OCI-LY7 (cell line): Measurements from ENCODE around the gene ELOVL6. TPM values are rescaled to one million over a fixed set of nuclear protein-coding genes. Genes with fewer than 3 reads are reported as not detected.

Experiments used
- BruUV-seq: library from RNA; stranded (reverse); fragments of 400-500 nt; replicated peaks from 2 replicates; lab custom pipeline; 2021; lab: Mats Ljungman, UMichigan
- CTCF ChIA-PET: fragments of 300-600 bp; sonication (Branson Sonifier 250); formaldehyde crosslinking; loops from one replicate; lab custom pipeline; 2022; ENCODE audit warnings: antibody characterized with exemption; ENCODE audit not compliant: unreplicated experiment; lab: Charles Lee
- POLR2A ChIA-PET: fragments of 300-600 bp; sonication (Branson Sonifier 250); formaldehyde crosslinking; loops from one replicate; lab custom pipeline; 2022; ENCODE audit warnings: antibody characterized with exemption; lab: Charles Lee
- DNase-seq: peaks from one replicate; pipeline ENCODE4 v3.0.0-alpha.2; 2015; ENCODE audit warnings: low spot score
- H2AFZ ChIP-seq: fragments of 200-600 bp; sonication (generic), shearing (Covaris generic); 2 replicates; pipeline ENCODE4 v1.6.1; 2014; ENCODE audit warnings: mild to moderate bottlenecking, antibody characterized with exemption, low read length, moderate library complexity
- H3K27ac ChIP-seq: fragments of 200-600 bp; sonication (generic); 2 replicates; pipeline ENCODE4 v1.5.1; 2014; ENCODE audit warnings: mixed run types, low read depth, mild to moderate bottlenecking, moderate library complexity, low read length, inconsistent platforms; ENCODE audit not compliant: poor library complexity, severe bottlenecking
- H3K36me3 ChIP-seq: fragments of 200-600 bp; sonication (generic); 2 replicates; pipeline ENCODE4 v1.6.1; 2014; ENCODE audit warnings: mild to moderate bottlenecking, antibody characterized with exemption, low read length, moderate library complexity, mixed read lengths; ENCODE audit not compliant: insufficient read depth
- H3K4me1 ChIP-seq: fragments of 200-600 bp; sonication (generic); 2 replicates; pipeline ENCODE4 v1.5.1; 2014; ENCODE audit warnings: mild to moderate bottlenecking, low read length; ENCODE audit not compliant: insufficient read depth, poor library complexity, severe bottlenecking
- H3K4me2 ChIP-seq: fragments of 200-600 bp; sonication (generic); 2 replicates; pipeline ENCODE4 v1.6.1; 2014; ENCODE audit warnings: mild to moderate bottlenecking, low read length
- H3K4me3 ChIP-seq: fragments of 200-600 bp; sonication (generic); 2 replicates; pipeline ENCODE4 v1.5.1; 2014; ENCODE audit warnings: mild to moderate bottlenecking, low read depth, low read length; ENCODE audit not compliant: poor library complexity, severe bottlenecking
- H3K79me2 ChIP-seq: fragments of 200-600 bp; sonication (generic); 2 replicates; pipeline ENCODE4 v1.6.1; 2016; ENCODE audit warnings: low read depth, mild to moderate bottlenecking, low read length, moderate library complexity, mixed read lengths; ENCODE audit not compliant: insufficient read depth
- H3K9me2 ChIP-seq: fragments of 200-600 bp; sonication (generic); 2 replicates; pipeline ENCODE4 v1.6.1; 2016; ENCODE audit warnings: mild to moderate bottlenecking, low read length, mixed read lengths; ENCODE audit not compliant: insufficient read depth
- H3K9me3 ChIP-seq: fragments of 200-600 bp; sonication (generic); 2 replicates; pipeline ENCODE4 v1.6.1; 2014; ENCODE audit warnings: mild to moderate bottlenecking, mixed run types, low read length, mixed read lengths
- H4K20me1 ChIP-seq: fragments of 200-600 bp; sonication (generic); 2 replicates; pipeline ENCODE4 v1.6.1; 2014; ENCODE audit warnings: mild to moderate bottlenecking, antibody characterized with exemption, low read length, moderate library complexity, mixed read lengths; ENCODE audit not compliant: insufficient read depth
- EZH2phosphoT487 ChIP-seq: fragments of 200-600 bp; sonication (generic); IDR thresholded peaks from 2 replicates; pipeline ENCODE4 v1.6.1; 2018; ENCODE audit warnings: low read depth, borderline replicate concordance, mild to moderate bottlenecking, mixed run types, antibody characterized with exemption, low read length, moderate library complexity, mixed read lengths
- intact Hi-C: fragments of 100-400 bp; cut with micrococcal nuclease; formaldehyde crosslinking; loops from one replicate; pipeline ENCODE4 v1.10.0; 2022; ENCODE audit not compliant: unreplicated experiment
- total RNA-seq, 2 experiments: library from RNA; depleted of rRNA in 1 of 2; stranded (reverse); fragments of >200 nt in 1 of 2; shearing (Covaris generic) in 1 of 2; gene quantifications; 2 replicates each; pipeline ENCODE4 v1.2.3, GENCODE V29; 2014 to 2022
- TF ChIP-seq, protein P1 (sequence below): fragments of 200-600 bp; sonication (generic); conservative IDR thresholded peaks from 2 replicates; pipeline ENCODE4 v1.5.1; 2014; ENCODE audit warnings: mild to moderate bottlenecking, antibody characterized with exemption, low read length, moderate library complexity, mixed read lengths

The ELOVL6 gene
- total RNA-seq, 2 experiments from 2014 or later = 14.5 to 45.5 TPM

DNA sequence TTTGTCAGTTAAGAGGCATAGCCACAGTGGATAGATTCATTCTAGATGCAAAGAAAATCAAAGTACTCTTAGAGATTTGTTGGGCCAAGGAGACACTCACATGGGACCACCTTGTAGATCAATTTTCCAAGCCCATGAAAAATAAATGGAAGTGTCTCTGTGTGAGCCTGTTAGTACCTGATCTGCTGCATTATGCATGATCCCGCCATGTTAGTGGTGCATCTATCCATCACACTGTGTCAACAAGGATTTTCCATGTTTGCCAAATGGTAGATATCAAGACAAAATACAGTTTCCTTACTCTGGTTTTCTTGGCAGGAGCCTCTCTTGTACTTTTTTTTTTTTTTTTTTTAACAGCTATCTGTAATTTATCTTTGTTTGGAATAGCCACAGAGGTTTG, 173.4 kb downstream of the ELOVL6 start:
- Histone ChIP-seq H3K36me3 (no peaks in the 10 kb centered on the region), H3K4me2 (no peak overlapping the region), H3K9me3 (no peaks in the 10 kb centered on the region), H2AFZ (no peak overlapping the region), H3K27ac (no peak overlapping the region), H3K4me3 (no peak overlapping the region), H3K9me2 (no peaks in the 10 kb centered on the region), H4K20me1 (no peaks in the 10 kb centered on the region), H3K79me2 (no peaks in the 10 kb centered on the region), H3K4me1 (no peaks in the 10 kb centered on the region)
- BruUV-seq = no TSS peak
- intact Hi-C loops = no loop called here
- ChIA-PET CTCF (no interaction called here), POLR2A (interaction anchor here (0.6 to 0.7 kb wide), 2 partner anchors 15 to 94 kb away, joined by 3 read pairs; no protein-coding TSS in a partner anchor)
- no peak for DNase-seq
- TF ChIP-seq, protein P1, sequence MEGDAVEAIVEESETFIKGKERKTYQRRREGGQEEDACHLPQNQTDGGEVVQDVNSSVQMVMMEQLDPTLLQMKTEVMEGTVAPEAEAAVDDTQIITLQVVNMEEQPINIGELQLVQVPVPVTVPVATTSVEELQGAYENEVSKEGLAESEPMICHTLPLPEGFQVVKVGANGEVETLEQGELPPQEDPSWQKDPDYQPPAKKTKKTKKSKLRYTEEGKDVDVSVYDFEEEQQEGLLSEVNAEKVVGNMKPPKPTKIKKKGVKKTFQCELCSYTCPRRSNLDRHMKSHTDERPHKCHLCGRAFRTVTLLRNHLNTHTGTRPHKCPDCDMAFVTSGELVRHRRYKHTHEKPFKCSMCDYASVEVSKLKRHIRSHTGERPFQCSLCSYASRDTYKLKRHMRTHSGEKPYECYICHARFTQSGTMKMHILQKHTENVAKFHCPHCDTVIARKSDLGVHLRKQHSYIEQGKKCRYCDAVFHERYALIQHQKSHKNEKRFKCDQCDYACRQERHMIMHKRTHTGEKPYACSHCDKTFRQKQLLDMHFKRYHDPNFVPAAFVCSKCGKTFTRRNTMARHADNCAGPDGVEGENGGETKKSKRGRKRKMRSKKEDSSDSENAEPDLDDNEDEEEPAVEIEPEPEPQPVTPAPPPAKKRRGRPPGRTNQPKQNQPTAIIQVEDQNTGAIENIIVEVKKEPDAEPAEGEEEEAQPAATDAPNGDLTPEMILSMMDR = no peak
- no peak for TF ChIP-seq EZH2phosphoT487

DNA sequence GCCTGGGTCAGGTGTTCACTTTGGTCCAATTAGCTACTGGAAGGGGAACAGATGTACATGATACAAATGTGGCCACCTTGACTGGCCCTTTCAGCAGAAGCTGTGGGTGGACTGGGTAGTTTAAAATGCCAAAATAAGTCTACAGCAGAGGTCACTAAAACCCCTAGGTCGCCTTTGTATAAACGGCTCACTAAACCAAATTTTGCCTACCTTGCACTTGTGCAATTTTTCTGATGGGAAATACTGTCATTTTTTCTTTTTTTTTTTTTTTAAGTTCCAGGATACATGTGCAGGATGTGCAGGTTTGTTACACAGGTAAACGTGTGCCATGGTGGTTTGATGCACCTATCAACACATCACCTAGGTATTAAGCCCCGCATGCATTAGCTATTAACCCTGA, 176.0 kb downstream of the ELOVL6 start:
- ChIA-PET CTCF (interaction anchor here (0.5 kb wide), 1 partner anchor 41 kb away, joined by 5 read pairs; no protein-coding TSS in a partner anchor), POLR2A (no interaction called here)
- Histone ChIP-seq H3K4me3 (no peak overlapping the region), H3K4me1 (no peaks in the 10 kb centered on the region), H3K9me2 (no peaks in the 10 kb centered on the region), H3K4me2 (no peak overlapping the region), H2AFZ (no peak overlapping the region), H3K79me2 (no peaks in the 10 kb centered on the region), H3K36me3 (no peaks in the 10 kb centered on the region), H3K9me3 (no peaks in the 10 kb centered on the region), H3K27ac (no peak overlapping the region), H4K20me1 (no peaks in the 10 kb centered on the region)
- no peak for TF ChIP-seq EZH2phosphoT487
- TF ChIP-seq, protein P1 = no peak
- DNase-seq = no peak
- intact Hi-C loops = no loop called here
- no TSS peak for BruUV-seq

DNA sequence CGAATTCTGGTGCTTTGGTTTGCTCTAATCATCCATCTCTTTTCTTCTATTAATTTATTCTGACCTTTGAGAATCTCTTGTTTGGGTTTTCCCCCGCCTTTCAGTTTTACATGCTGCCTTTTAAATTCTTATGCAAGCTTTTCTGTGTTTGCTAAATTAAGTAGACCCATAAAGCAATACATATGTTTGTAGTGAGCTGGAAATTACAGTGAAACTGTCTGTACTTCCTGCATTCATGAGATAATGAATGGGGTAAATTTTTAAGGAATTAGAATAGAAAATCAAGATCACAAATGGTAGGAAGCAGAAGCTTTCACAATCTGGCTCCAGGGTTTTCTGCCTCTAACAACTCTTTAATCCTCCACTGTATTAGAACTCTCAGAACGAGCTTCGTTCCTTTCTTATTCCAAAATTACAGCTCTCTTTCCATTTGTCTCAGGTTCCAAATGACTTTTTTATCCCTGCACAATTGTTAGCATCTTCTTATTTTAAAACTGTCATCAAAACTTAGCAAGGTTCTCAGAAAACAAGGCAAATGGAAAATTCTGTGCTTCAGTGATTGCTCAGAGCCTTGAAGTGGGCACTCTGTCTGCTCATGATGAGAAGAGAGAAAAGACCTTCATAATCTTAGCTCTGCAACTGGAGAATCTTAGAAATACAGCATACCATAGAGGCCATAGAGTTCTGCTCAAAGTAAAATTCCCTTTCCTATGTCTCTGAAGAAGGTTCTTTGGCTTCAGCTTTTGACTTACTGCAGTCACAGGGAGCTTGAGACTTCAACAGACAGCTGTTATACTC, 177.6 kb downstream of the ELOVL6 start:
- Histone ChIP-seq H3K27ac (no peak overlapping the region), H3K4me1 (no peaks in the 10 kb centered on the region), H3K4me2 (no peak overlapping the region), H2AFZ (no peak overlapping the region), H3K4me3 (no peak overlapping the region), H3K9me3 (0 out of 2 replicates have a peak, but pooled peaks cover 4% of the 10 kb centered on the region), H3K9me2 (no peaks in the 10 kb centered on the region), H4K20me1 (no peaks in the 10 kb centered on the region), H3K36me3 (no peaks in the 10 kb centered on the region), H3K79me2 (no peaks in the 10 kb centered on the region)
- ChIA-PET CTCF (no interaction called here), POLR2A (interaction anchor here (0.6 to 1.5 kb wide), 5 partner anchors 12 to 582 kb away, joined by 3 to 4 read pairs (median 3); no protein-coding TSS in a partner anchor)
- DNase-seq = no peak
- intact Hi-C loops = no loop called here
- TF ChIP-seq EZH2phosphoT487 = no peak
- TF ChIP-seq, protein P1 = no peak
- no TSS peak for BruUV-seq
